Endothelial cell (in vitro differentiated cells): ENCODE data around the gene SLC5A7. TPM values are rescaled to one million over a fixed set of nuclear protein-coding genes. Genes with fewer than 3 reads are reported as not detected.

ENCODE experiments used
- DNase-seq: peaks from one replicate; pipeline ENCODE4 v3.0.0; 2021; ENCODE audit warnings: low spot score
- H3K27ac Mint-ChIP-seq: one replicate; pipeline ENCODE4 v1.8.0; 2021; ENCODE audit warnings: mixed read lengths, inconsistent platforms; ENCODE audit not compliant: unreplicated experiment
- H3K27me3 Mint-ChIP-seq: one replicate; pipeline ENCODE4 v1.8.0; 2021; ENCODE audit warnings: mild to moderate bottlenecking, moderate library complexity, mixed read lengths, inconsistent platforms; ENCODE audit not compliant: unreplicated experiment
- H3K36me3 Mint-ChIP-seq: one replicate; pipeline ENCODE4 v1.8.0; 2021; ENCODE audit warnings: mild to moderate bottlenecking, low read depth, mixed read lengths, inconsistent platforms; ENCODE audit not compliant: unreplicated experiment
- H3K4me1 Mint-ChIP-seq: one replicate; pipeline ENCODE4 v1.8.0; 2021; ENCODE audit warnings: mild to moderate bottlenecking, mixed read lengths, inconsistent platforms; ENCODE audit not compliant: unreplicated experiment
- H3K4me3 Mint-ChIP-seq: one replicate; pipeline ENCODE4 v1.8.0; 2021; ENCODE audit warnings: mild to moderate bottlenecking, mixed read lengths, inconsistent platforms; ENCODE audit not compliant: unreplicated experiment
- H3K9me3 Mint-ChIP-seq: one replicate; pipeline ENCODE4 v1.8.0; 2021; ENCODE audit warnings: mixed read lengths, inconsistent platforms; ENCODE audit not compliant: unreplicated experiment
- CTCF ChIP-seq: fragments of 200-600 bp; sonication (generic); IDR thresholded peaks from one replicate; pipeline ENCODE4 v1.5.0; 2021; ENCODE audit warnings: antibody characterized with exemption; ENCODE audit not compliant: unreplicated experiment
- total RNA-seq: library from RNA; stranded (reverse); fragmentation: NEBNext Ultra II Directional; extraction: Animal tissue kit (Norgen Biotek cat#: 25700); gene quantifications from one replicate; pipeline ENCODE4 v1.2.1, GENCODE V29; 2021; ENCODE audit not compliant: unreplicated experiment

The SLC5A7 gene
- total RNA-seq, 1 donor from 2014 or later = not detected

GRCh38 chr2:108029912-108030311 lies 43.6 kb downstream of the SLC5A7 start:
- Mint-ChIP-seq H3K4me1 (no peaks in the 10 kb centered on the region), H3K4me3 (no peak overlapping the region), H3K9me3 (no peaks in the 10 kb centered on the region), H3K27me3 (no peaks in the 10 kb centered on the region), H3K27ac (no peak overlapping the region), H3K36me3 (peaks cover 10% of the 10 kb centered on the region)
- TF ChIP-seq CTCF = no peak
- no peak for DNase-seq

GRCh38 chr2:108031471-108031941 lies 45.2 kb downstream of the SLC5A7 start:
- H3K9me3 Mint-ChIP-seq = no peaks in the 10 kb centered on the region
- no peak overlapping the region for H3K27ac Mint-ChIP-seq
- H3K36me3 Mint-ChIP-seq = peaks cover 10% of the 10 kb centered on the region
- no peak for TF ChIP-seq CTCF
- no peaks in the 10 kb centered on the region for H3K27me3 Mint-ChIP-seq
- H3K4me1 Mint-ChIP-seq = no peaks in the 10 kb centered on the region
- DNase-seq = no peak
- no peak overlapping the region for H3K4me3 Mint-ChIP-seq

- no peak overlapping the region for H3K27ac Mint-ChIP-seq
- no peaks in the 10 kb centered on the region for H3K4me1 Mint-ChIP-seq
- peaks cover 10% of the 10 kb centered on the region for H3K36me3 Mint-ChIP-seq
- no peak overlapping the region for H3K4me3 Mint-ChIP-seq
- no peaks in the 10 kb centered on the region for H3K9me3 Mint-ChIP-seq
- H3K27me3 Mint-ChIP-seq = no peaks in the 10 kb centered on the region
- TF ChIP-seq CTCF = no peak
- DNase-seq = no peak
Observed at GRCh38 chr2:108034843-108035242, 48.5 kb downstream of the SLC5A7 start.

GRCh38 chr2:108048752-108049151 lies 62.4 kb downstream of the SLC5A7 start:
- no peak for DNase-seq
- Mint-ChIP-seq H3K27ac (no peak overlapping the region), H3K27me3 (no peaks in the 10 kb centered on the region), H3K36me3 (peaks cover 59% of the 10 kb centered on the region), H3K4me3 (peak overlapping the region; percentile 38), H3K9me3 (peaks cover 10% of the 10 kb centered on the region), H3K4me1 (no peaks in the 10 kb centered on the region)
- TF ChIP-seq CTCF = no peak

- Mint-ChIP-seq H3K36me3 (peaks cover 4% of the 10 kb centered on the region), H3K27ac (no peak overlapping the region), H3K9me3 (no peaks in the 10 kb centered on the region)
Observed at GRCh38 chr2:108058576-108059137, 72.3 kb downstream of the SLC5A7 start.

More at GRCh38 chr2:108058576-108059137, 72.3 kb downstream of the SLC5A7 start:
- no peak for TF ChIP-seq CTCF
- H3K4me3 Mint-ChIP-seq = no peak overlapping the region
- H3K4me1 Mint-ChIP-seq = no peaks in the 10 kb centered on the region
- H3K27me3 Mint-ChIP-seq = no peaks in the 10 kb centered on the region
- no peak for DNase-seq
